Heart left ventricle (tissue), 13 donors: ENCODE data around the gene RAD51C.

Source experiments
- CTCF ChIP-seq, 12 donors: fragments of 200-600 bp; sonication (generic) in 4 of 12; IDR thresholded peaks; one replicate each; pipeline versions ENCODE4 v1.5.0 to v1.8.0; 2018 to 2022; ENCODE audit warnings: antibody characterized with exemption in 12 of 12, mild to moderate bottlenecking in 5 of 12
- POLR2A ChIP-seq, 2 donors: fragments of 450-650 bp; IDR thresholded peaks; one replicate each; pipeline ENCODE4 v1.6.1; 2017; ENCODE audit warnings: antibody characterized with exemption in 2 of 2, mild to moderate bottlenecking in 2 of 2, moderate library complexity in 2 of 2
- donor health status: ischemic (EF 13 %, LVEDD 7.1; RV severe dilation, severe dysfunction).
- donor health status: DM: no; HTN: yes; CAD: no.
- donor health status: DM: no; HTN: no; CAD: no.
- donor health status: ischemic (EF 25% LVEDD 6.9; RV normal size, moderate dysfunction).
- donor health status: ischemic (EF 25% LVEDD 5.7; RV mildly dilated, moderate dysfunction).
- donor health status: ischemic (EF 35%, LVEDD 5.7; RV mildly dilated, moderate dysfunction).
- donor health status: nonischemic (EF 11% LVEDD 7.7; RV severe dilation, severe dysfunction).
- donor health status: DM: yes; HTN: yes; CAD: no.
- donor health status: PGD.
- donor health status: ischemic (EF 29% LVEDD 5.4; RV normal size, mild dysfunction).
- donor health status: nonischemic (EF 23%, LVEDD 6.1; RV moderate dilation, normal function).

- TF ChIP-seq POLR2A (IDR thresholded peaks at IDR 0.05) (no peak), CTCF (IDR thresholded peaks at IDR 0.05) (no peak)
Measured at GRCh38 chr17:58785097-58785496, 92.7 kb downstream of the RAD51C start.
